T-helper 2 cell treated with Interferon-gamma antibody and Interleukin-4, amounts not matched to agents 5 μg/mL and 100 μg/mL, for 36 hours (primary cell): ENCODE results near the gene RIC1.

Source experiments
- DNase-seq: peaks from one replicate; pipeline ENCODE4 v3.0.0; 2021; ENCODE audit warnings: low spot score
- H3K27ac Mint-ChIP-seq: one replicate; pipeline ENCODE4 v1.8.0; 2021; ENCODE audit warnings: mild to moderate bottlenecking, mixed read lengths
- H3K27me3 Mint-ChIP-seq: one replicate; pipeline ENCODE4 v1.8.0; 2021; ENCODE audit warnings: low read depth, mixed read lengths
- H3K36me3 Mint-ChIP-seq: one replicate; pipeline ENCODE4 v1.8.0; 2021; ENCODE audit warnings: low read depth, mixed read lengths
- H3K4me1 Mint-ChIP-seq: one replicate; pipeline ENCODE4 v1.8.0; 2021; ENCODE audit warnings: low read depth, mixed read lengths
- H3K4me3 Mint-ChIP-seq: one replicate; pipeline ENCODE4 v1.8.0; 2022; ENCODE audit warnings: mild to moderate bottlenecking, moderate library complexity, mixed read lengths
- H3K9me3 Mint-ChIP-seq: one replicate; pipeline ENCODE4 v1.8.0; 2021; ENCODE audit warnings: mixed read lengths

RIC1 gene

DNA sequence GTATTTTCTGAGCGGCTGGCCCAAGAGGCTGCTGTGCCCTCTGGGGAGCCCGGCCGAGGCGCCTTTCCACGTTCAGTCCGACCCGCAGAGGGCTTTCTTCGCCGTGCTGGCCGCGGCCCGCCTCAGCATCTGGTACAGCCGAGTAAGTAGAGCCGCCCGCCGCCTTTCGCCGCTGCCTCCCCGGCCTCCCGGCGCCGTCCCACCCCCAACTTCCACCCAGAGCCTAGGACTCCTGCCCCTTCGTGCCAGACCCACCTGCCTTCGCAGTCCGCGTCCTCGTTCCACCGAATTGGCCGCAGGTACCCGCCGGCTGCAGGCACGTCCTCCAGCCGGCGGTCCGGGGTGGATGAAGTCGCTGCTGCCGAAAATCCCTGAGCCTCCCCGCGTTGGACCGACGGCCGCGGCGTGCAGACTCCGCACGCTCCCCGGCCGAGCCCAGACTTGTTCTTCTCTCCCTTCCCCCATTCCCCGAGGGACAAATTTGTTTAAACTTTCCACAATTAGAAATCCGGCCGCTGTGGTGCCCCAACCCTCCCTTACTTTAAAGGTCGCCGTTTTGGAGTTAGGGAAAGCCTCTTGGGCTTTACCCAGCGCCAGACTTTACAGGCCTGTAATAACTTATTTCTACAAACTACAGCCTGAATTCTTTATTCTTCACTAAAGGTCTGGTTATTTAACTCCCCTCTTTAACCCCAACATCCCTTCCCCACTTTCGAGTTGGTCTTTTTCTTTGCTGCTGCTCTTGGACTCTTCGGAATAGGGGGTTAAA is 589 bp downstream of the RIC1 start:
- peaks cover 53% of the 10 kb centered on the region for H3K4me1 Mint-ChIP-seq
- DNase-seq = no peak

DNA sequence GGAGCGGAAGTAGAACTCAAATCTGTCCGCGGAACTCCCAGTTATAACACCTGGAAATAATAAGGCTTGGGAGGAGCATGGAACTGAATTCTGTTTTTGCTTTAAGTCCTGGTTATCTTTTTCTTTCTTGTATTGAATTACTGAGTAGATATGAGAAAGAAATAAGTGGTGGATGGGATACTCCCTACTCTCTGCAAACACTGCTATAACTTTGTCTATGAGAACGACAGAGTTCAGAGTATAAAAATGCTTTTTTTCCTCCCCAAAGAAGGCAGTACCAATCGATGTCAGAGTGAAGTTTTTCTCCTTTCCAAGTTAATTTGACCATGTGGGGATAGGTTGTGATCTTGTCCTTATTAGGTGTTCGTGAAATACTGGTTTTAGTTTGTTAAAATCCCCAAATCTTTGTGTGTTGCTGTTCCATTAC is 1.2 kb downstream of the RIC1 start:
- Mint-ChIP-seq H3K4me3 (peak overlapping the region; percentile 98), H3K27ac (peak overlapping the region; percentile 98), H3K4me1 (peaks cover 52% of the 10 kb centered on the region), H3K9me3 (peaks cover 5% of the 10 kb centered on the region), H3K36me3 (peaks cover 18% of the 10 kb centered on the region), H3K27me3 (no peaks in the 10 kb centered on the region)
- DNase-seq = no peak

More for the DNA sequence above, 589 bp downstream of the RIC1 start:
- H3K36me3 Mint-ChIP-seq = peaks cover 14% of the 10 kb centered on the region
- no peaks in the 10 kb centered on the region for H3K9me3 Mint-ChIP-seq
- H3K27ac Mint-ChIP-seq = peak overlapping the region; percentile 98
- H3K4me3 Mint-ChIP-seq = peak overlapping the region; percentile 98
- no peaks in the 10 kb centered on the region for H3K27me3 Mint-ChIP-seq

DNA sequence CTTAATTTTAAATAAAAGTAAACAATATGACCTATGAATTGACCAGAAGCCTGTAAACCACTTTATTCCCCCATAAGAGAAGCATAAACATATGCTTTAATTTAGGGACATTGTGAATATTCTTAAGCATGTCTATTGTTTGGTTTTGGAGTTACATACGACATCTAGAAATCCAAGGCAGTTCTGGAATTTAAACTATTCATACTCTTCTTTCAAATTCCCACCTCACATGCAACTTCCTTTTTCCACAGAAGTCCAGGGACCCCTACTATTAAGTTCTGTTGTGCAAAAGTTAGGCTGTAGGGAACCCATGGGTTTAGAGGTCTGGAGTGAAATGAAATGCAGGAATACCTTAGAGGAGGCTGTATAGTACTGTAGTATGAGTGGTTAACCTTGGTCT is 2.1 kb downstream of the RIC1 start:
- H3K27me3 Mint-ChIP-seq = no peaks in the 10 kb centered on the region
- peaks cover 23% of the 10 kb centered on the region for H3K36me3 Mint-ChIP-seq
- no peak overlapping the region for H3K4me3 Mint-ChIP-seq
- H3K4me1 Mint-ChIP-seq = peaks cover 49% of the 10 kb centered on the region
- peaks cover 14% of the 10 kb centered on the region for H3K9me3 Mint-ChIP-seq
- DNase-seq = no peak
- no peak overlapping the region for H3K27ac Mint-ChIP-seq

DNA sequence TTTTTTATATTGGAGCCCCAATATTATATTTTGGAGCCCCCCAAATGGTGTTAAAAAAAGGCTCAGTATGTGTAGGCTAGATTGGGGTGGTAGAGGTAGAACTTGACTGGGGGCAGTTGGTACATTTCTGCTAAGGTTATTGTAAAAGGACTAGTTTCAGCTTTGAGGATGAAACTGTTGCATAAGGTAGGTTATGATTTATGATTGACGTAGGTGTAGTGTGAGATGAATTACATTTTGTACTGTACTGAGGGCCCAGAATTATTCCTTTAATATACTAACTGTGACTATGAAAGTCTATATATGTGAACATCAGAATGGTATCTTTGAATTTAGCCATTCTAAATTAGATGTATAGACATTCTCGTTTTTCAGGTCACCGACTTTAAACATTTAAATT is 3.6 kb downstream of the RIC1 start:
- peaks cover 40% of the 10 kb centered on the region for H3K4me1 Mint-ChIP-seq
- no peak for DNase-seq
- no peaks in the 10 kb centered on the region for H3K27me3 Mint-ChIP-seq
- H3K36me3 Mint-ChIP-seq = peaks cover 20% of the 10 kb centered on the region
- peaks cover 16% of the 10 kb centered on the region for H3K9me3 Mint-ChIP-seq
- H3K4me3 Mint-ChIP-seq = peak overlapping the region; percentile 4
- peak overlapping the region; percentile 32 for H3K27ac Mint-ChIP-seq

DNA sequence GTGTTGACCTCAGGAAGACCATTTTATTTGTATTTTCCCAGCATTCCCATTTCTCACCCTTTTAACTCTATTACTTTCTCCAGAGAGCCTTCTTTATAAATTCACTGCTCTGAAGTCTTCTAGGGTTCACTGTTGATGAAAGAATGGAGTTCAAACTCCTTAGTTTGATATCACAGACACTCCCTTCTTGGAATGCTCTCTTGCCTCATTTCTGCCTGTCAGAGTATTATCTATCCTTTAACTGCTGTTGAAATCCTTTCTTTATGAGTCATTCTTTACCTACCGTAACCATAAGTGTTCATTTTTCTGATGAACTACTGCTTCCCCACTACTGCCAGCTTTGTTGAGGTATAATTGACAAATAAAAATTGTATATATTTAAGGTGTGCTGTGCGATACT is 4.3 kb downstream of the RIC1 start:
- Mint-ChIP-seq H3K4me1 (peaks cover 38% of the 10 kb centered on the region), H3K27ac (no peak overlapping the region), H3K36me3 (peaks cover 25% of the 10 kb centered on the region), H3K4me3 (peak overlapping the region; percentile 1), H3K9me3 (peaks cover 23% of the 10 kb centered on the region), H3K27me3 (no peaks in the 10 kb centered on the region)
- DNase-seq = no peak

DNA sequence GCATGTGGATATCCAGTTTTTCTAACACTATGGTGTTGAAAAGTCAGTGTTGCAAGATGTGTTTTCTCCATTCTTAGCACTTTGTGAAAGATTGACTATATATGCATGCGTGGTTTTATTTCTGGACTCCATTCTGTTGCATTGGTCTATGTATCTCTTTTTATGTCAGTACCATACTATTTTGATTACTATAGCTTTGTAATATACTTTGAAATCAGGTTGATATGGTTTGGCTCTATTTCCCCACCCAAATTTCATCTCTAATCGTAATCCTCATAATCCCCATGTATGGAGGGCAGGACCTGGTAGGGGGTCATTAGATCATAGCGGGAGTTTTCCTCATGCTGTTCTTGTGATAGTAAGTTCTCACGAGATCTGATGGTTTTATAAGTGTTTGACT is 6.5 kb downstream of the RIC1 start:
- Mint-ChIP-seq H3K4me3 (no peak overlapping the region), H3K36me3 (peaks cover 42% of the 10 kb centered on the region), H3K27me3 (no peaks in the 10 kb centered on the region), H3K4me1 (peaks cover 35% of the 10 kb centered on the region), H3K27ac (no peak overlapping the region), H3K9me3 (peaks cover 45% of the 10 kb centered on the region)
- DNase-seq = no peak

DNA sequence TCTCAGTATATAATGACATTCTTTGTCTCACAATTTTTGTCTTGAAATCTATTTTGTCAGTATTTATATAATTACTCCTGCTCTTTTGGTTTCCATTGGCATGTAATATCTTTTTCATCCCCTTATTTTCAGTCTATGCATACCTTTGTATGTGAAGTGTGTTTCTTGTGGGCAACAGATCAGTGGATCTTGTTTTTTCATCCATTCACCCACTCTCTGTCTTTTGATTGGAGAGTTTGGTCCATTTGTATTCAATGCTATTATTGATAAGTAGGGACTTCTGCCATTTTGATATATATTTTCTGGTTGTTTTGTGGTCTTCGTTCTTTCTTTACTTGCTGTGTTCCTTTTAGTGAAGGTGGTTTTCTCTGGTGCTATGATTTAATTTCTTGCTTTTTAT is 10.9 kb downstream of the RIC1 start:
- Mint-ChIP-seq H3K4me1 (peaks cover 8% of the 10 kb centered on the region), H3K27me3 (no peaks in the 10 kb centered on the region), H3K9me3 (peaks cover 56% of the 10 kb centered on the region), H3K4me3 (no peak overlapping the region), H3K27ac (no peak overlapping the region), H3K36me3 (peaks cover 60% of the 10 kb centered on the region)
- DNase-seq = no peak

DNA sequence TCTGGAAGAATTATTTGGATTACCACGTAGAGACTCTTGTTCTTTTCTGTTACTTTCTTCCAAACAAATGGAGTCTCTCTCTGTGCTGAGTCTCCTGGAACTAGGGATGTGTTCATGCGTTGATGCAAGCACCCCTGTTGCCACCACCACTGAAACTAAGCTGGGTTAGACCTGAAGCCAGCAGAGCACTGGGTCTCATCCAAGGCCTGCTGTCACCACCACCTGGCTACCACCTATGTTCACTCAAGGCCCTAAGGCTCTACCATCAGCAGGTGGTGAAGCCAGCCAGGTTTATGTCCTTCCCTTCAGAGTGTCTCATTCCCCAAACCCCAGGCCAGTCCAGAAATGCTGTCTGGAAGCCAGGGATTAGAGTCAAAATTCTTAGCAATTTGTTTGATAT is 13.3 kb downstream of the RIC1 start:
- H3K36me3 Mint-ChIP-seq = peaks cover 57% of the 10 kb centered on the region
- peaks cover 13% of the 10 kb centered on the region for H3K4me1 Mint-ChIP-seq
- no peak overlapping the region for H3K27ac Mint-ChIP-seq
- H3K27me3 Mint-ChIP-seq = no peaks in the 10 kb centered on the region
- no peak for DNase-seq
- H3K9me3 Mint-ChIP-seq = peaks cover 54% of the 10 kb centered on the region
- no peak overlapping the region for H3K4me3 Mint-ChIP-seq

DNA sequence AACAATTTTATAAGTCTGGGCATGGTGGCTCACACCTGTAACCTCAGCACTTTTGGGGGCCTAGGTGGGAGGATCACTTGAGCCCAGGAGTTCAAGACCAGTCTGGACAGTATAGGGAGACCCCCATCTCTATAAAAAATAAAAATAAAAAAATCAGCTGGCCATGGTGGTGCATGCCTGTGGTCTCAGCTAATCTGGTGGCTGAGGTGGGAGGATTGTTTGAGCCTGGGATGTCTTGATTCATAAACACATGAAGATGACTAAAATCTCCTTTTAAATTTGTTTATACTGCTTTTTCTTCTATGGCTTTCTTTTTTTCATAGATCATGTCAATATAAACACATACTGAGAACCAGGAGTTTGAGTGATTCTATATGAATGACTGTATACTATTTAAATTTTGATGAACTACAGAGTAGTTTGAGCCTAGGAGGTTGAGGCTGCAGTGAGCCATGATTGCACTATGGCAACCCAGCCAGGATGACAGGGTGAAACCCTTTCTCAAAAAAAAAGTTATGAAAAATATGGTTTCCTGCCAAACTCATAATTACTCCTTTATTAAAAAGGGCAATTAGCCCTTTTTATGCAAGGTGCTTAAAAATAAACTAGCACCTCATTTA is 14.2 kb downstream of the RIC1 start:
- no peak overlapping the region for H3K27ac Mint-ChIP-seq
- peaks cover 13% of the 10 kb centered on the region for H3K4me1 Mint-ChIP-seq
- no peaks in the 10 kb centered on the region for H3K27me3 Mint-ChIP-seq
- no peak for DNase-seq
- peaks cover 51% of the 10 kb centered on the region for H3K9me3 Mint-ChIP-seq
- H3K4me3 Mint-ChIP-seq = no peak overlapping the region
- peaks cover 55% of the 10 kb centered on the region for H3K36me3 Mint-ChIP-seq

DNA sequence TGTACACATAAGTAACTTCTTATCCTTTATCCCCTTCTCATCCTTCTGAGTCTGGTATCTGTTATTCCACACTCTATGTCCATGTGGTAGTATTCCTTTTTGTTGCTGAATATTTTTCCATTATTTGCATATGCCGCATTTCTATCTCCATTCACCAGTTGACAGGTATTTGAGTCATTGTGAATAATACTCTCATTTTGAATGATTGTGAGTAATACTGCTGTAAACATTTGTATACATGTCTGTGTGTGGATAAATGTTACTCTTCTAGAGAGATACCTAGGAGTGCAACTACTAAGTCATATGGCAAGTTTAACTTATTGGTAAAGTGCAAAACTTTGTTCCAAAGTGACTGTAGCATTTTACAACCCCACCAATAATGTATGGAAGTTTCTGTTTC is 15.6 kb downstream of the RIC1 start:
- peaks cover 55% of the 10 kb centered on the region for H3K36me3 Mint-ChIP-seq
- H3K9me3 Mint-ChIP-seq = peaks cover 51% of the 10 kb centered on the region
- H3K27me3 Mint-ChIP-seq = no peaks in the 10 kb centered on the region
- no peak overlapping the region for H3K27ac Mint-ChIP-seq
- no peak overlapping the region for H3K4me3 Mint-ChIP-seq
- DNase-seq = no peak
- H3K4me1 Mint-ChIP-seq = peaks cover 13% of the 10 kb centered on the region

DNA sequence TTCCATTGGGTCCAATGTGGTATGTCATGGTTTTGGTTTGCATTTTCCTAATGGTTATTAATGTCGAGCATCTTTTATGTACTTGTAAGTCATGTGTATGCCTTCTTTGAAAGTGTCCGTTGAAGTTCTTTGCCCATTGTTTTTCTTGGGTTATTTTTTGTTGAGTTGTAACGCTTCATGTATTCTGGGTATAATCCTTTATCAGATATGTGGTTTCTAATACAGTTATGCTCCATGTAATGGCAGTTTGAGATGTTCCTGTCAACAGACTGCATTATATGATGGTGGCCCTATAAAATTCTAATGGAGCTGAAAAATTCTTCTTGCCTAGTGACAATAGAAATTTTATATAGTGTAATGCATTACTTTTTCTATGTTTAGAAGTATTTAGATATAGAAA is 17.2 kb downstream of the RIC1 start:
- Mint-ChIP-seq H3K27ac (no peak overlapping the region), H3K9me3 (peaks cover 48% of the 10 kb centered on the region), H3K36me3 (peaks cover 50% of the 10 kb centered on the region), H3K4me1 (peaks cover 13% of the 10 kb centered on the region), H3K4me3 (no peak overlapping the region), H3K27me3 (no peaks in the 10 kb centered on the region)
- no peak for DNase-seq

DNA sequence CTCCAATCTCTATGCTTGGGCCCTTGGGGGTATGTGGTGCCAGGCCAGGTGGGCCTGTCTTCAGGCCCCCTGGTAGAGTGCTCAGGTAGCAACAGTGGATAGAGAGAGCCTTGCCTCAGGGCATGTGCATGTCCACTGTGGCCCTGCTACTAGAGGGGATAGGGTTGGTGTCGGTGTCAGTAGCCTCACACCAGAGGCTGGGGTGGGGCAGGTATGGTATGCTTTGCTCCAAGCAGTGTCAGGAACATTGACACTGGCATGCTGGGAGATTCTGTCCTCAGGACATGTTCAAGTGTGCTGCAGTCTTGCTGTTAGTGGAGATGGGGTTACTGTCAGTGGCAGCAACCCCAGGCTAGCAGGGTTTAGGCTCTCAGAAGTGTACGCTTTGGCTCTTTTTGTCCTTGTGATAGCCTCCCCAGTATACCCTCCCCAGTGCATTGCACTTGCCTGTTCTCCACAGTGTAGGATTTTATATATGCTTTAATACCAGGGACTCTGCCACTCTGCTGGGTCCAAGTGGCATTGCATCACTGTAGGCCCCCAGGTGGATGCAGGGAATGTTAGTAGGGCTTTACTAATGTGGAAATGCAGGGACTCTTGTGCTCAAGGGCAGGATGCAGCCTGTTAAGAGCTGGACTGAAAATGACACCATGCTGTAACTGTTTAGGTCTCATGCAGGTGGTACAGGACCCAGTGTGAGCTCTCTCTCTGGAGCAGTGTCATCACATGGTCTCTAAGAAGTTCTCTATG is 21.6 kb downstream of the RIC1 start:
- peaks cover 52% of the 10 kb centered on the region for H3K36me3 Mint-ChIP-seq

DNA sequence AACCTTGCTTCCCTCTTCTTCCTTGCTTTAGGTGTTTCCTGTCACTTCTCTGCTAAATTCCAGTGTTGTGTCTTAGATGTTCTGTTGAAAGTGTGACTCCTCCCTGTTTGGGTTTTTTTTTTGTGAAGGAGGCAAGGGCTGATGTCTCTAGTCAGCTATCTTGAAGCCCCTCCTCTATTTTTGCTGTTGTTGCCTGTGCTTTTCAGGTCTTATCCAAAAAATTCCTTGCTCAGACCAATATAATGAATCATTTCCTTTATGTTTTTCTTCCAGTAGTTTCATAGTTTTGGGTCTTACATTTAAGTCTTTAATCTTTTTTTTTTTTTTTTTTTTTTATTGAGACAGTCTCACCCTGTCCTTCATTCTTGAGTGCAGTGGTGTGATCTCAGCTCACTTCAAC is 22.3 kb downstream of the RIC1 start:
- Mint-ChIP-seq H3K27me3 (no peaks in the 10 kb centered on the region), H3K36me3 (peaks cover 50% of the 10 kb centered on the region), H3K9me3 (peaks cover 62% of the 10 kb centered on the region), H3K27ac (no peak overlapping the region), H3K4me1 (peaks cover 2% of the 10 kb centered on the region), H3K4me3 (no peak overlapping the region)
- no peak for DNase-seq

More for the DNA sequence above, 21.6 kb downstream of the RIC1 start:
- H3K4me1 Mint-ChIP-seq = peaks cover 5% of the 10 kb centered on the region
- DNase-seq = no peak
- no peak overlapping the region for H3K4me3 Mint-ChIP-seq
- no peaks in the 10 kb centered on the region for H3K27me3 Mint-ChIP-seq
- no peak overlapping the region for H3K27ac Mint-ChIP-seq
- H3K9me3 Mint-ChIP-seq = peaks cover 66% of the 10 kb centered on the region

DNA sequence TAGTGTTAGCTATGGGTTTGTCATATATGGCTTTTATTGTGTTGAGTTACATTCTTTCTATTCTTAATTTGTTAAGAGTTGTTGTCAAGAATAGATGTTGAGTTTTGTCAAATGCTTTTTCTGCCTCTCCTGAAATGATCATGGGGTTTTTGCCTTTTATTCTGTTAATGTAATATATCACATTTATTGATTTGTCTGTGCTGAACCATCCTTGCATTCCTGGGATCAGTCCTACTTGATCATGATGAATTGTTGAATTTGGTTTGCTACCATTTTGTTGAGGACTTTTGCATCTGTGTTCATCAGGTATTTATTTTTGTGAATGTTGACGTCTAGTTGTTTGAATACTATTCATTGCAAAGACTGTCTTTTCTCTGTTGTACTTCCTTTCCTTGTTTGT is 23.9 kb downstream of the RIC1 start:
- no peak for DNase-seq
- Mint-ChIP-seq H3K27me3 (no peaks in the 10 kb centered on the region), H3K4me3 (no peak overlapping the region), H3K36me3 (peaks cover 42% of the 10 kb centered on the region), H3K4me1 (no peaks in the 10 kb centered on the region), H3K9me3 (peaks cover 50% of the 10 kb centered on the region), H3K27ac (no peak overlapping the region)
